H1 (cell line): Measurements from ENCODE around the gene HAO1. TPM values are rescaled to one million over a fixed set of nuclear protein-coding genes. Genes with fewer than 3 reads are reported as not detected.

Experiments
- CTCF ChIA-PET: fragments of 300-600 bp; sonication (Branson Sonifier 250); formaldehyde crosslinking; loops from one replicate; lab custom pipeline; 2021; ENCODE audit not compliant: partially characterized antibody; lab: Charles Lee
- POLR2A ChIA-PET: fragments of 300-600 bp; sonication (Branson Sonifier 250); formaldehyde crosslinking; loops from one replicate; lab custom pipeline; 2021; ENCODE audit warnings: inconsistent platforms; ENCODE audit not compliant: partially characterized antibody; lab: Charles Lee
- DNase-seq, 2 experiments: peaks; one replicate each; pipeline versions ENCODE4 v3.0.0 to v3.0.0-alpha.2; 2010 to 2022; ENCODE audit warnings: low spot score in 2 of 2, low read depth in 1 of 2, mixed read lengths in 1 of 2
- FAIRE-seq: peaks from 2 replicates; lab custom pipeline; 2011; peaks lifted over from hg19 to GRCh38; lab: Jason Lieb, UNC
- H2AFZ ChIP-seq: 2 replicates; pipeline ENCODE4 v1.8.1; 2012; ENCODE audit warnings: low read length, inconsistent platforms
- H2AK5ac ChIP-seq: 2 replicates; pipeline ENCODE4 v1.6.1; 2013; ENCODE audit warnings: low read depth, low read length
- H2BK120ac ChIP-seq: replicated peaks from 2 replicates; pipeline ENCODE3; 2013; ENCODE audit warnings: low read depth, low read length, inconsistent platforms
- H2BK12ac ChIP-seq: 2 replicates; pipeline ENCODE4 v1.6.1; 2013; ENCODE audit warnings: low read depth, low read length
- H2BK15ac ChIP-seq: 2 replicates; pipeline ENCODE4 v1.6.1; 2013; ENCODE audit warnings: low read length
- H2BK20ac ChIP-seq: 2 replicates; pipeline ENCODE4 v1.6.1; 2013; ENCODE audit warnings: low read length
- H2BK5ac ChIP-seq: 2 replicates; pipeline ENCODE4 v1.6.1; 2013; ENCODE audit warnings: low read depth, low read length
- H3K14ac ChIP-seq: 2 replicates; pipeline ENCODE4 v1.6.1; 2013; ENCODE audit warnings: inconsistent platforms; ENCODE audit not compliant: insufficient read length
- H3K18ac ChIP-seq: 2 replicates; pipeline ENCODE4 v1.6.1; 2013; ENCODE audit warnings: low read length; ENCODE audit errors: extremely low read depth
- H3K23ac ChIP-seq: 2 replicates; pipeline ENCODE4 v1.6.1; 2013; ENCODE audit warnings: inconsistent platforms; ENCODE audit not compliant: insufficient read length
- H3K23me2 ChIP-seq: 2 replicates; pipeline ENCODE4 v1.6.1; 2013; ENCODE audit warnings: low read depth, low read length
- H3K27ac ChIP-seq: 2 replicates; pipeline ENCODE4 v1.6.1; 2011; ENCODE audit warnings: low read depth, low read length, inconsistent platforms
- H3K27me3 ChIP-seq, 4 experiments: replicated peaks in 1 of 4; 1 replicate in 1 of 4; 2 replicates in 3 of 4; pipeline versions ENCODE4 v1.6.1 to v1.8.1; 2011 to 2013; ENCODE audit warnings: low read length in 3 of 4, mild to moderate bottlenecking in 3 of 4, inconsistent platforms in 2 of 4, mixed read lengths in 2 of 4, moderate library complexity in 1 of 4; ENCODE audit not compliant: control insufficient read depth in 3 of 4, insufficient read depth in 3 of 4; ENCODE audit errors: extremely low read depth in 1 of 4
- H3K36me3 ChIP-seq, 4 experiments: 2 replicates each; pipeline versions ENCODE4 v1.6.1 to v1.8.1; 2011 to 2013; ENCODE audit warnings: mild to moderate bottlenecking in 4 of 4, low read length in 3 of 4, moderate library complexity in 2 of 4, control low read depth in 1 of 4, inconsistent platforms in 1 of 4; ENCODE audit not compliant: insufficient read depth in 4 of 4, control insufficient read depth in 2 of 4
- H3K4ac ChIP-seq: replicated peaks from 2 replicates; pipeline ENCODE3; 2013; ENCODE audit warnings: low read length, low read depth, mixed read lengths, inconsistent platforms; ENCODE audit not compliant: insufficient read length
- H3K4me1 ChIP-seq, 4 experiments: replicated peaks in 1 of 4; 1 replicate in 1 of 4; 2 replicates in 3 of 4; pipeline versions ENCODE4 v1.6.1 to v1.8.1; 2011 to 2013; ENCODE audit warnings: low read length in 3 of 4, inconsistent platforms in 2 of 4, mixed read lengths in 1 of 4; ENCODE audit not compliant: insufficient read depth in 4 of 4, control insufficient read depth in 3 of 4
- H3K4me2 ChIP-seq, 2 experiments: 2 replicates each; pipeline versions ENCODE4 v1.6.1 to v1.8.1; 2011 to 2013; ENCODE audit warnings: low read depth in 2 of 2, low read length in 2 of 2, control low read depth in 1 of 2, inconsistent platforms in 1 of 2, mild to moderate bottlenecking in 1 of 2; ENCODE audit not compliant: insufficient read depth in 1 of 2
- H3K4me3 ChIP-seq, 4 experiments: fragments of 200-600, 300-600 bp in 1 of 4; sonication (generic), shearing (Covaris generic), sonication (Bioruptor Twin) in 1 of 4; 2 replicates each; pipeline versions ENCODE4 v1.5.1 to v1.8.1; 2011 to 2016; ENCODE audit warnings: low read length in 4 of 4, low read depth in 3 of 4, control low read depth in 2 of 4, inconsistent platforms in 2 of 4, mild to moderate bottlenecking in 2 of 4, mixed read lengths in 1 of 4, moderate library complexity in 1 of 4; ENCODE audit not compliant: insufficient read depth in 2 of 4; ENCODE audit errors: extremely low read depth in 1 of 4
- H3K56ac ChIP-seq: replicated peaks from 2 replicates; pipeline ENCODE3; 2013; ENCODE audit warnings: low read depth, mild to moderate bottlenecking, mixed read lengths, low read length, inconsistent platforms; ENCODE audit not compliant: insufficient read length
- H3K79me1 ChIP-seq: 2 replicates; pipeline ENCODE4 v1.6.1; 2013; ENCODE audit warnings: low read depth, low read length, control low read depth
- H3K79me2 ChIP-seq, 2 experiments: 2 replicates each; pipeline versions ENCODE4 v1.6.1 to v1.8.1; 2012 to 2013; ENCODE audit warnings: low read length in 2 of 2, mild to moderate bottlenecking in 2 of 2, inconsistent platforms in 1 of 2; ENCODE audit not compliant: insufficient read depth in 2 of 2, control insufficient read depth in 1 of 2
- H3K9ac ChIP-seq, 4 experiments: replicated peaks in 1 of 4; 1 replicate in 1 of 4; 2 replicates in 3 of 4; pipeline versions ENCODE4 v1.6.1 to v1.8.1; 2011 to 2013; ENCODE audit warnings: low read depth in 3 of 4, low read length in 3 of 4, control low read depth in 2 of 4, mild to moderate bottlenecking in 2 of 4, moderate library complexity in 2 of 4, inconsistent platforms in 1 of 4; ENCODE audit errors: extremely low read depth in 1 of 4
- H3K9me3 ChIP-seq, 2 experiments: 2 replicates each; pipeline versions ENCODE4 v1.6.1 to v1.8.1; 2012 to 2013; ENCODE audit warnings: mild to moderate bottlenecking in 2 of 2, moderate library complexity in 2 of 2, control low read depth in 1 of 2, inconsistent platforms in 1 of 2, low read depth in 1 of 2, low read length in 1 of 2, mixed read lengths in 1 of 2; ENCODE audit not compliant: insufficient read depth in 2 of 2
- H4K20me1 ChIP-seq, 2 experiments: replicated peaks in 1 of 2; 2 replicates each; pipeline versions ENCODE3 to v1.8.1; 2011 to 2013; ENCODE audit warnings: inconsistent platforms in 2 of 2, low read length in 2 of 2, mild to moderate bottlenecking in 1 of 2; ENCODE audit not compliant: insufficient read depth in 2 of 2, control insufficient read depth in 1 of 2
- H4K5ac ChIP-seq: 2 replicates; pipeline ENCODE4 v1.6.1; 2013; ENCODE audit warnings: low read length, low read depth, mixed read lengths, inconsistent platforms; ENCODE audit not compliant: insufficient read length
- H4K8ac ChIP-seq: 2 replicates; pipeline ENCODE4 v1.8.0; 2013; ENCODE audit warnings: mild to moderate bottlenecking, moderate library complexity, low read length, inconsistent platforms; ENCODE audit not compliant: insufficient read depth; ENCODE audit errors: extremely low read depth
- H4K91ac ChIP-seq: replicated peaks from 2 replicates; pipeline ENCODE3; 2013; ENCODE audit warnings: low read length, mixed read lengths, inconsistent platforms; ENCODE audit not compliant: insufficient read length
- CBX5 ChIP-seq: fragments of 300-800, 300-1000 bp; sonication (generic); IDR thresholded peaks from 2 replicates; pipeline ENCODE4 v1.7.1; 2016; ENCODE audit warnings: antibody characterized with exemption, low read length, low read depth
- CTBP2 ChIP-seq: IDR thresholded peaks from 2 replicates; pipeline ENCODE4 v1.7.0; 2011; ENCODE audit warnings: borderline replicate concordance, mild to moderate bottlenecking, moderate library complexity, mixed read lengths, low read length; ENCODE audit not compliant: insufficient read depth, insufficient read length
- HDAC2 ChIP-seq, 2 experiments: fragments of 300-600 bp in 1 of 2; sonication (generic) in 1 of 2; IDR thresholded peaks; 2 replicates each; pipeline ENCODE4 v1.6.1; 2011 to 2012; ENCODE audit warnings: low read depth in 2 of 2, low read length in 2 of 2, mild to moderate bottlenecking in 2 of 2, moderate library complexity in 2 of 2, borderline replicate concordance in 1 of 2, inconsistent platforms in 1 of 2
- RFX5 ChIP-seq: IDR thresholded peaks from 2 replicates; pipeline ENCODE4 v1.6.1; 2011; ENCODE audit warnings: low read depth, low read length, improper control_type of control experiment, borderline replicate concordance
- SIX5 ChIP-seq: IDR thresholded peaks from 2 replicates; pipeline ENCODE4 v1.6.1; 2011; ENCODE audit warnings: mild to moderate bottlenecking, low read depth, low read length
- YY1 ChIP-seq: IDR thresholded peaks from 2 replicates; pipeline ENCODE4 v1.6.1; 2011; ENCODE audit warnings: low read depth, mild to moderate bottlenecking, low read length
- WGBS, 2 experiments: shearing (Covaris generic) in 1 of 2; methylation state at CpG; one replicate each; pipeline versions ENCODE4 v1.1.6 to v1.1.7; 2013 to 2015; ENCODE audit warnings: low lambda C conversion rate in 2 of 2, mixed read lengths in 2 of 2, inconsistent platforms in 1 of 2, low coverage in 1 of 2, missing lambda C conversion rate in 1 of 2; ENCODE audit not compliant: insufficient replicate concordance in 2 of 2, insufficient coverage in 1 of 2, insufficient read length in 1 of 2; ENCODE audit errors: extremely low coverage in 1 of 2, missing lambda C conversion rate in 1 of 2; 5-methylcytosine and 5-hydroxymethylcytosine counted together
- polyA plus RNA-seq, 7 experiments: library from polyadenylated mRNA; depleted of rRNA in 3 of 7; stranded (reverse) in 5 of 7; unstranded in 2 of 7; fragments of >200 nt in 5 of 7; fragments of 200-250 nt in 2 of 7; gene quantifications; 1 replicate in 5 of 7; 2 replicates in 1 of 7; 4 replicates in 1 of 7; pipeline versions ENCODE4 v1.2.1 to v1.2.3, GENCODE V29; 2011 to 2013; ENCODE audit warnings: missing spikeins in 2 of 7, mixed read lengths in 2 of 7
- total RNA-seq: library from RNA; stranded (reverse); fragmentation: NEBNext Ultra II Directional; extraction: Animal tissue kit (Norgen Biotek cat#: 25700); gene quantifications from 2 replicates; pipeline ENCODE4 v1.2.1, GENCODE V29; 2021
- TF ChIP-seq, protein P1 (sequence below): IDR thresholded peaks from 2 replicates; pipeline ENCODE4 v1.6.1; 2012; ENCODE audit warnings: inconsistent platforms

HAO1 gene
- total and polyA plus RNA-seq, 2 of the 8 experiments (the other 6 are each of a cell fraction or from before 2014, with no cell fraction given) = not detected

- Histone ChIP-seq H3K56ac (no peak overlapping the region), H2BK15ac (no peak overlapping the region), H3K27ac (no peak overlapping the region), H3K14ac (no peak overlapping the region), H3K79me1 (no peaks in the 10 kb centered on the region), H2AFZ (no peak overlapping the region), H3K36me3 (no peaks in the 10 kb centered on the region), H3K9ac (no peak overlapping the region), H2BK12ac (no peak overlapping the region), H2AK5ac (no peak overlapping the region), H3K18ac (no peak overlapping the region), H2BK120ac (no peak overlapping the region), H3K27me3 (no peaks in the 10 kb centered on the region), H4K8ac (no peak overlapping the region), H3K9me3 (no peaks in the 10 kb centered on the region), H3K4ac (no peak overlapping the region), H2BK5ac (no peak overlapping the region), H3K4me1 (no peaks in the 10 kb centered on the region), H4K5ac (no peak overlapping the region), H4K91ac (no peak overlapping the region), H3K23me2 (no peaks in the 10 kb centered on the region), H3K4me3 (no peak overlapping the region), H4K20me1 (no peaks in the 10 kb centered on the region), H3K4me2 (no peak overlapping the region), H3K79me2 (no peaks in the 10 kb centered on the region), H3K23ac (no peak overlapping the region), H2BK20ac (no peak overlapping the region)
- ChIA-PET POLR2A (no interaction called here), CTCF (interaction anchor here (0.6 kb wide), 1 partner anchor 54 kb away, joined by 3 read pairs; no protein-coding TSS in a partner anchor)
- WGBS, 2 experiments = 89% methylated on average over 1 of the region's 1 CpG; no CpG with 5 or more reads in 1 of the 2 experiments
- FAIRE-seq (no peak), DNase-seq (no peak)
- TF ChIP-seq SIX5 (no peak), YY1 (no peak), CBX5 (no peak), HDAC2 (IDR thresholded peaks at IDR 0.05; ENCODE audit: borderline replicate concordance in 1 of 2, low read depth in 2 of 2, low read length in 2 of 2) (no peak), CTBP2 (no peak), RFX5 (no peak)
- TF ChIP-seq, protein P1, sequence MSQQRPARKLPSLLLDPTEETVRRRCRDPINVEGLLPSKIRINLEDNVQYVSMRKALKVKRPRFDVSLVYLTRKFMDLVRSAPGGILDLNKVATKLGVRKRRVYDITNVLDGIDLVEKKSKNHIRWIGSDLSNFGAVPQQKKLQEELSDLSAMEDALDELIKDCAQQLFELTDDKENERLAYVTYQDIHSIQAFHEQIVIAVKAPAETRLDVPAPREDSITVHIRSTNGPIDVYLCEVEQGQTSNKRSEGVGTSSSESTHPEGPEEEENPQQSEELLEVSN = no peak
Observed at GRCh38 chr20:7916648-7917047, 23.6 kb downstream of the HAO1 start.
